DND-41 (cell line): ENCODE measurements around the gene FRS3.

Source experiments
- ATAC-seq: fragments of 200-7000 bp; cut with Tn5 transposase; 3 replicates; pipeline ENCODE4 v1.9.1; 2021; ENCODE audit warnings: low read depth; ENCODE audit not compliant: insufficient read depth
- DNase-seq: peaks from one replicate; pipeline ENCODE4 v3.0.0-alpha.2; 2020
- H2AFZ ChIP-seq: 2 replicates; pipeline ENCODE4 v1.6.0; 2012; ENCODE audit warnings: low read depth, low read length
- H3K27ac ChIP-seq: 2 replicates; pipeline ENCODE4 v1.5.1; 2012; ENCODE audit warnings: low read length, inconsistent platforms
- H3K27me3 ChIP-seq: fragments of 200-600 bp; sonication (generic); 2 replicates; pipeline ENCODE4 v1.6.0; 2012; ENCODE audit warnings: low read length, mild to moderate bottlenecking, inconsistent platforms; ENCODE audit not compliant: insufficient read depth, poor library complexity
- H3K36me3 ChIP-seq: 2 replicates; pipeline ENCODE4 v1.5.1; 2012; ENCODE audit warnings: low read length, inconsistent platforms; ENCODE audit not compliant: insufficient read depth
- H3K4me1 ChIP-seq: 2 replicates; pipeline ENCODE4 v1.5.1; 2012; ENCODE audit warnings: mild to moderate bottlenecking, low read length; ENCODE audit not compliant: insufficient read depth
- H3K4me2 ChIP-seq: 2 replicates; pipeline ENCODE4 v1.6.0; 2012; ENCODE audit warnings: mild to moderate bottlenecking, moderate library complexity, low read length, inconsistent platforms; ENCODE audit not compliant: insufficient read depth
- H3K4me3 ChIP-seq, 2 experiments: fragments of 200-600 bp in 1 of 2; shearing (Covaris generic) in 1 of 2; 2 replicates each; pipeline ENCODE4 v1.5.1; 2012 to 2016; ENCODE audit warnings: inconsistent platforms in 2 of 2, low read length in 2 of 2, mild to moderate bottlenecking in 2 of 2, low read depth in 1 of 2, moderate library complexity in 1 of 2
- H3K79me2 ChIP-seq: 2 replicates; pipeline ENCODE4 v1.6.0; 2012; ENCODE audit warnings: low read length, inconsistent platforms; ENCODE audit not compliant: insufficient read depth
- H3K9ac ChIP-seq: 2 replicates; pipeline ENCODE4 v1.6.0; 2012; ENCODE audit warnings: low read depth, mild to moderate bottlenecking, inconsistent platforms, low read length, moderate library complexity
- H3K9me3 ChIP-seq: 2 replicates; pipeline ENCODE4 v1.5.1; 2012; ENCODE audit warnings: low read length, moderate library complexity, mild to moderate bottlenecking, inconsistent platforms; ENCODE audit not compliant: insufficient read depth, severe bottlenecking
- H4K20me1 ChIP-seq: 2 replicates; pipeline ENCODE4 v1.6.0; 2012; ENCODE audit warnings: low read length; ENCODE audit not compliant: insufficient read depth
- CTCF ChIP-seq: IDR thresholded peaks from 2 replicates; pipeline ENCODE4 v1.5.1; 2012; ENCODE audit warnings: borderline replicate concordance, low read length, moderate library complexity, mild to moderate bottlenecking; ENCODE audit not compliant: poor library complexity, severe bottlenecking; ENCODE audit errors: extremely low read depth
- EZH2 ChIP-seq: IDR thresholded peaks from 3 replicates; pipeline ENCODE4 v1.6.1; 2012; ENCODE audit warnings: borderline replicate concordance, low read depth, mild to moderate bottlenecking, moderate library complexity, low read length, inconsistent platforms; ENCODE audit not compliant: severe bottlenecking

The FRS3 gene

GRCh38 chr6:41784581-41785171, 5.0 kb upstream of the FRS3 start:
- Histone ChIP-seq H4K20me1 (peaks cover 8% of the 10 kb centered on the region; the same call in 1 of the 2 replicates), H3K27me3 (peaks cover 4% of the 10 kb centered on the region), H3K79me2 (peaks cover 33% of the 10 kb centered on the region), H3K9ac (no peak overlapping the region), H3K36me3 (peaks cover 9% of the 10 kb centered on the region), H3K27ac (no peak overlapping the region), H3K9me3 (no peaks in the 10 kb centered on the region), H2AFZ (no peak overlapping the region), H3K4me1 (peaks cover 36% of the 10 kb centered on the region), H3K4me3 (no peak overlapping the region), H3K4me2 (no peak overlapping the region; the same call in 1 of the 2 replicates)
- ATAC-seq = no peak
- TF ChIP-seq CTCF (no peak), EZH2 (no peak)
- DNase-seq = no peak

- Histone ChIP-seq H3K4me3 (no peak overlapping the region), H3K79me2 (peaks cover 28% of the 10 kb centered on the region), H4K20me1 (no peaks in the 10 kb centered on the region), H2AFZ (no peak overlapping the region), H3K4me1 (peaks cover 34% of the 10 kb centered on the region), H3K9me3 (no peaks in the 10 kb centered on the region), H3K36me3 (no peaks in the 10 kb centered on the region; the same call in 1 of the 2 replicates), H3K27me3 (peaks cover 4% of the 10 kb centered on the region), H3K9ac (no peak overlapping the region), H3K4me2 (no peak overlapping the region), H3K27ac (no peak overlapping the region)
- TF ChIP-seq CTCF (no peak), EZH2 (no peak)
- DNase-seq = no peak
- no peak for ATAC-seq
These were observed 3.5 kb upstream of the FRS3 start for GRCh38 chr6:41783106-41783780.

- H3K4me2 ChIP-seq = peak overlapping the region; percentile 82
- no peak for ATAC-seq
- TF ChIP-seq EZH2 = no peak
- TF ChIP-seq CTCF = no peak
- peaks cover 14% of the 10 kb centered on the region for H3K79me2 ChIP-seq
- no peak for DNase-seq
- H3K9me3 ChIP-seq = no peaks in the 10 kb centered on the region
- H3K27me3 ChIP-seq = peaks cover 4% of the 10 kb centered on the region
- H3K9ac ChIP-seq = 0 out of 2 replicates have a peak overlapping the region, but pooled peaks have one; percentile 69
- no peaks in the 10 kb centered on the region for H4K20me1 ChIP-seq
- H3K4me1 ChIP-seq = peaks cover 38% of the 10 kb centered on the region
- peak overlapping the region in 1 of 2 experiments; percentile 81; a peak in 1 of 4 replicates for H3K4me3 ChIP-seq
- no peak overlapping the region for H3K27ac ChIP-seq
- H3K36me3 ChIP-seq = peaks cover 4% of the 10 kb centered on the region
- no peak overlapping the region for H2AFZ ChIP-seq
These were observed 1.6 kb upstream of the FRS3 start for GRCh38 chr6:41781366-41781730.
